ENCODE data around the gene HERC6. TPM values are rescaled to one million over a fixed set of nuclear protein-coding genes. Genes with fewer than 3 reads are reported as not detected.
"Not testable (repeated sequence)": the region's sequence is repeated elsewhere in the genome, so short reads cannot be mapped to it uniquely, and the experiment has no call there.

Gene HERC6
- total RNA-seq, 4 donors from 2014 or later: 5.8 to 17.2 (median 9.5) TPM

GRCh38 chr4:88369180-88369812, 9.4 kb upstream of the HERC6 start:
- TF ChIP-seq CTCF (IDR thresholded peaks at IDR 0.05): peak in 5 of 6 experiments; percentile 23 to 61 (median 59)
- H3K4me3 ChIP-seq, DNase-seq, H3K27ac ChIP-seq, H3K4me1 ChIP-seq, H3K36me3 ChIP-seq, H3K9me3 ChIP-seq, H3K27me3 ChIP-seq: not testable (repeated sequence)

- peaks cover 0 to 6% (median 0%) of the 10 kb centered on the region in 4 donors for H3K4me1 ChIP-seq
- no peaks in the 10 kb centered on the region for H3K9me3 ChIP-seq
- H3K27me3 ChIP-seq: no peaks in the 10 kb centered on the region
- DNase-seq: no peak
- TF ChIP-seq POLR2A (IDR thresholded peaks at IDR 0.05) (no peak), CTCF (IDR thresholded peaks at IDR 0.05) (no peak)
- H3K27ac ChIP-seq: peak overlapping the region in 1 of 4 donors; percentile 35
- peaks cover 0 to under 1% (median 0%) of the 10 kb centered on the region in 3 donors for H3K36me3 ChIP-seq
- H3K4me3 ChIP-seq: no peak overlapping the region
These were observed 2.5 kb downstream of the HERC6 start for GRCh38 chr4:88381123-88381522.

GRCh38 chr4:88382621-88383020, 4.0 kb downstream of the HERC6 start:
- H3K27me3 ChIP-seq: no peaks in the 10 kb centered on the region
- peaks cover 0 to 6% (median 0%) of the 10 kb centered on the region in 4 donors for H3K4me1 ChIP-seq
- H3K36me3 ChIP-seq: peaks cover 0 to 8% (median 0%) of the 10 kb centered on the region in 3 donors
- H3K27ac ChIP-seq: peak overlapping the region in 1 of 4 donors; percentile 17
- no peaks in the 10 kb centered on the region for H3K9me3 ChIP-seq
- no peak overlapping the region for H3K4me3 ChIP-seq
- TF ChIP-seq CTCF (IDR thresholded peaks at IDR 0.05) (no peak), POLR2A (IDR thresholded peaks at IDR 0.05) (no peak)
- DNase-seq: no peak

- H3K27me3 ChIP-seq: no peaks in the 10 kb centered on the region
- H3K27ac ChIP-seq: no peak overlapping the region
- no peak for TF ChIP-seq POLR2A (IDR thresholded peaks at IDR 0.05)
- TF ChIP-seq CTCF (IDR thresholded peaks at IDR 0.05): no peak
- no peak overlapping the region for H3K4me3 ChIP-seq
- H3K9me3 ChIP-seq: no peaks in the 10 kb centered on the region
- H3K4me1 ChIP-seq: no peaks in the 10 kb centered on the region
- no peak for DNase-seq
- H3K36me3 ChIP-seq: peaks cover 0 to 38% (median 0%) of the 10 kb centered on the region in 3 donors
These were observed 11.5 kb downstream of the HERC6 start for GRCh38 chr4:88390128-88390527.

GRCh38 chr4:88391703-88392102, 13.1 kb downstream of the HERC6 start:
- no peaks in the 10 kb centered on the region for H3K4me1 ChIP-seq
- peaks cover 0 to 43% (median 0%) of the 10 kb centered on the region in 3 donors for H3K36me3 ChIP-seq
- H3K9me3 ChIP-seq: no peaks in the 10 kb centered on the region
- H3K27ac ChIP-seq: no peak overlapping the region
- TF ChIP-seq CTCF (IDR thresholded peaks at IDR 0.05) (no peak), POLR2A (IDR thresholded peaks at IDR 0.05) (no peak)
- DNase-seq: no peak
- H3K27me3 ChIP-seq: no peaks in the 10 kb centered on the region
- no peak overlapping the region for H3K4me3 ChIP-seq

Data from Peyer's patch (tissue), 4 donors.